Esophagus squamous epithelium (tissue), 4 donors: Measurements from ENCODE around the gene EDEM1.

Experiments used
- POLR2A ChIP-seq, 4 donors: fragments of 450-650 bp; IDR thresholded peaks; one replicate each; pipeline ENCODE4 v1.6.1; 2017; ENCODE audit warnings: antibody characterized with exemption in 4 of 4, mild to moderate bottlenecking in 4 of 4, moderate library complexity in 3 of 4
- TF ChIP-seq, protein P1 (sequence below), 6 experiments: fragments of 450-650 bp in 4 of 6; fragments of 200-600 bp in 2 of 6; sonication (generic) in 2 of 6; IDR thresholded peaks; one replicate each; pipeline ENCODE4 v1.5.1; 2016 to 2019; ENCODE audit warnings: antibody characterized with exemption in 6 of 6, mild to moderate bottlenecking in 4 of 6, moderate library complexity in 4 of 6

DNA sequence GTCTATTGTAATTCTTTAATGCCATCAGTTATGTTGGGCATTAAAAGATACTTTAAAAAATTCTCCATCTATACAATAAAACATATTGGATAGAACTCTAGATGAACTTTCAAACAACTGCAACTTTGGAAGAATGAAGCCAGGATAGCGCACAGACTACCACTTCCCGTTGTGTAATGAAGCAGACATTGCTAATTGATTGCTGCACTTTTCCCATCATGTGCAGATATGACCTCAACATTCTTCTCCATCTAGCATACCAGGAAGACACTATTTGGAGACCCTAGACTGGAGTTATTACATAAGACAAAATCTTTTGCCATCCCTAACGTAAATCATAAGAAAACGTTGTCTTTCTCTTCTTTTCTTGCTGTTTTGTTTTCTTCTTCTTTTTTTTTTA, 75.0 kb downstream of the EDEM1 start:
- TF ChIP-seq, protein P1, sequence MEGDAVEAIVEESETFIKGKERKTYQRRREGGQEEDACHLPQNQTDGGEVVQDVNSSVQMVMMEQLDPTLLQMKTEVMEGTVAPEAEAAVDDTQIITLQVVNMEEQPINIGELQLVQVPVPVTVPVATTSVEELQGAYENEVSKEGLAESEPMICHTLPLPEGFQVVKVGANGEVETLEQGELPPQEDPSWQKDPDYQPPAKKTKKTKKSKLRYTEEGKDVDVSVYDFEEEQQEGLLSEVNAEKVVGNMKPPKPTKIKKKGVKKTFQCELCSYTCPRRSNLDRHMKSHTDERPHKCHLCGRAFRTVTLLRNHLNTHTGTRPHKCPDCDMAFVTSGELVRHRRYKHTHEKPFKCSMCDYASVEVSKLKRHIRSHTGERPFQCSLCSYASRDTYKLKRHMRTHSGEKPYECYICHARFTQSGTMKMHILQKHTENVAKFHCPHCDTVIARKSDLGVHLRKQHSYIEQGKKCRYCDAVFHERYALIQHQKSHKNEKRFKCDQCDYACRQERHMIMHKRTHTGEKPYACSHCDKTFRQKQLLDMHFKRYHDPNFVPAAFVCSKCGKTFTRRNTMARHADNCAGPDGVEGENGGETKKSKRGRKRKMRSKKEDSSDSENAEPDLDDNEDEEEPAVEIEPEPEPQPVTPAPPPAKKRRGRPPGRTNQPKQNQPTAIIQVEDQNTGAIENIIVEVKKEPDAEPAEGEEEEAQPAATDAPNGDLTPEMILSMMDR (IDR thresholded peaks at IDR 0.05), result no peak
- TF ChIP-seq POLR2A (IDR thresholded peaks at IDR 0.05), result no peak
